GM12874 (cell line): ENCODE data around the gene TRPC1.

Source experiments
- TF ChIP-seq, protein P1 (sequence below): IDR thresholded peaks from 2 replicates; pipeline ENCODE4 v1.5.1; 2011; ENCODE audit warnings: low read depth, mild to moderate bottlenecking, control low read depth, low read length, moderate library complexity; ENCODE audit not compliant: insufficient read depth

The TRPC1 gene

GRCh38 chr3:142705198-142705597, 18.6 kb upstream of the TRPC1 start:
- TF ChIP-seq, protein P1, sequence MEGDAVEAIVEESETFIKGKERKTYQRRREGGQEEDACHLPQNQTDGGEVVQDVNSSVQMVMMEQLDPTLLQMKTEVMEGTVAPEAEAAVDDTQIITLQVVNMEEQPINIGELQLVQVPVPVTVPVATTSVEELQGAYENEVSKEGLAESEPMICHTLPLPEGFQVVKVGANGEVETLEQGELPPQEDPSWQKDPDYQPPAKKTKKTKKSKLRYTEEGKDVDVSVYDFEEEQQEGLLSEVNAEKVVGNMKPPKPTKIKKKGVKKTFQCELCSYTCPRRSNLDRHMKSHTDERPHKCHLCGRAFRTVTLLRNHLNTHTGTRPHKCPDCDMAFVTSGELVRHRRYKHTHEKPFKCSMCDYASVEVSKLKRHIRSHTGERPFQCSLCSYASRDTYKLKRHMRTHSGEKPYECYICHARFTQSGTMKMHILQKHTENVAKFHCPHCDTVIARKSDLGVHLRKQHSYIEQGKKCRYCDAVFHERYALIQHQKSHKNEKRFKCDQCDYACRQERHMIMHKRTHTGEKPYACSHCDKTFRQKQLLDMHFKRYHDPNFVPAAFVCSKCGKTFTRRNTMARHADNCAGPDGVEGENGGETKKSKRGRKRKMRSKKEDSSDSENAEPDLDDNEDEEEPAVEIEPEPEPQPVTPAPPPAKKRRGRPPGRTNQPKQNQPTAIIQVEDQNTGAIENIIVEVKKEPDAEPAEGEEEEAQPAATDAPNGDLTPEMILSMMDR: no peak

GRCh38 chr3:142706321-142707127, 17.3 kb upstream of the TRPC1 start:
- TF ChIP-seq, protein P1: no peak

GRCh38 chr3:142709207-142709606, 14.6 kb upstream of the TRPC1 start:
- TF ChIP-seq, protein P1: no peak

DNA sequence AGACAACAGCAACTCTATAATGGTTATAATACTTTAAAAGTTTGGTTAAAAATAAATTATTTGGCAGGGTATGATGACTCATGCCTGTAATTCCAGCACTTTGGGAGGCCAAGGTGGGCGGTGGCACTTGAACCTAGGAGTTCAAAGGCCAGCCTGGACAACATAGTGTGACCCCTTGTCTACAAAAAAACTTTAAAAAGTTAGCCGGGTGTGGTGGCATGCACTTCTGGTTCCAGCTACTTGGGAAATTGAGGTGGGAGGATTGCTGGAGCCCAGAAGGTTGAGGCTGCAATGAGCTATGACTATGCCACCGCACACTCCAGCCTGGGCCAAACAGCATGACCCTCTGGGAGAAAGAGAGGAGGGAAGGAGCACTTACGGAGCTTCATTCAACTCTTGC, 7.7 kb upstream of the TRPC1 start:
- TF ChIP-seq, protein P1: no peak

DNA sequence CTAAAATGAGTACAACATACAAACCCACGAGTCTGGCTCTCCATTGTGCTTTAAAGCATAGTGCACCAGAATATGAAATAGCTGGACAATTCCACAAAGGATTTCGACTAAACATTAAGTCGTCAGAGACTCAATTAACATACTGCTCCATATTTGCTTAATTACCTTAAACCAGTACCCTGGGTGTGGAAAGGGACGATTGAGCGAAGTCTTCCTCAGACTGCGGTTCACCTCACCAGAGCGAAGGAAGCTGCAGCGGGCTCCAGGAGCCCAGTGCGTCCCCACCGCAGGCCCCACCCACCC, 218 bp upstream of the TRPC1 start:
- TF ChIP-seq, protein P1: no peak

- TF ChIP-seq, protein P1: no peak
These were observed 985 bp downstream of the TRPC1 start for GRCh38 chr3:142724682-142725356.

GRCh38 chr3:142725357-142725739, 1.5 kb downstream of the TRPC1 start:
- TF ChIP-seq, protein P1: no peak
